Loucy (cell line): ENCODE measurements around the gene GRID1.

Experiments
- H2AFZ ChIP-seq: fragments of 200-600 bp; sonication (generic); 2 replicates; pipeline ENCODE4 v1.6.0; 2016; ENCODE audit warnings: antibody characterized with exemption, mild to moderate bottlenecking, low read length, moderate library complexity
- H3F3A ChIP-seq: fragments of 200-600 bp; 2 replicates; pipeline ENCODE4 v1.6.0; 2016; ENCODE audit warnings: antibody characterized with exemption, low read depth, mild to moderate bottlenecking
- H3K27me3 ChIP-seq: fragments of 200-600 bp; sonication (generic); 2 replicates; pipeline ENCODE4 v1.6.1; 2014; ENCODE audit warnings: low read length, mild to moderate bottlenecking; ENCODE audit not compliant: insufficient read depth, poor library complexity, severe bottlenecking
- H3K36me3 ChIP-seq: fragments of 200-600 bp; sonication (generic); 2 replicates; pipeline ENCODE4 v1.6.1; 2016; ENCODE audit warnings: low read length; ENCODE audit not compliant: insufficient read depth
- H3K4me1 ChIP-seq: fragments of 200-600 bp; sonication (generic); 2 replicates; pipeline ENCODE4 v1.5.1; 2014; ENCODE audit warnings: low read length, mild to moderate bottlenecking; ENCODE audit not compliant: insufficient read depth, poor library complexity, severe bottlenecking
- H3K4me2 ChIP-seq: fragments of 200-600 bp; sonication (generic); 2 replicates; pipeline ENCODE4 v1.6.0; 2014; ENCODE audit warnings: antibody characterized with exemption, low read length, low read depth, mild to moderate bottlenecking; ENCODE audit not compliant: poor library complexity, severe bottlenecking
- H3K4me3 ChIP-seq: fragments of 200-600 bp; sonication (generic); 2 replicates; pipeline ENCODE4 v1.5.1; 2014; ENCODE audit warnings: low read length, mild to moderate bottlenecking, mixed read lengths; ENCODE audit not compliant: poor library complexity, severe bottlenecking
- H3K79me2 ChIP-seq: fragments of 200-600 bp; sonication (generic); 2 replicates; pipeline ENCODE4 v1.6.1; 2014; ENCODE audit warnings: low read length; ENCODE audit not compliant: insufficient read depth
- H3K9ac ChIP-seq: fragments of 200-600 bp; sonication (generic); 2 replicates; pipeline ENCODE4 v1.6.0; 2014; ENCODE audit warnings: mild to moderate bottlenecking, low read depth, low read length, moderate library complexity; ENCODE audit not compliant: poor library complexity, severe bottlenecking
- H3K9me2 ChIP-seq: fragments of 200-600 bp; sonication (generic); replicated peaks from 2 replicates; pipeline ENCODE4 v1.6.1; 2016; ENCODE audit warnings: low read depth, low read length, mixed read lengths
- H3K9me3 ChIP-seq: fragments of 200-600 bp; sonication (generic); 2 replicates; pipeline ENCODE4 v1.6.1; 2014; ENCODE audit warnings: mild to moderate bottlenecking, antibody characterized with exemption, low read length, low read depth; ENCODE audit not compliant: insufficient read depth
- H4K20me1 ChIP-seq: fragments of 200-600 bp; sonication (generic); 2 replicates; pipeline ENCODE4 v1.6.0; 2014; ENCODE audit warnings: antibody characterized with exemption, low read length, mild to moderate bottlenecking; ENCODE audit not compliant: insufficient read depth, poor library complexity, severe bottlenecking
- CTCF ChIP-seq: fragments of 200-600 bp; sonication (generic); conservative IDR thresholded peaks from 2 replicates; pipeline ENCODE4 v1.5.1; 2014; ENCODE audit warnings: mild to moderate bottlenecking, antibody characterized with exemption, low read length
- EZH2phosphoT487 ChIP-seq: fragments of 200-600 bp; IDR thresholded peaks from 2 replicates; pipeline ENCODE4 v1.6.1; 2018; ENCODE audit warnings: antibody characterized with exemption, mild to moderate bottlenecking, moderate library complexity, borderline replicate concordance

GRID1 gene

GRCh38 chr10:86049442-86049841 is 317.2 kb downstream of the GRID1 start:
- H2AFZ ChIP-seq: no peak overlapping the region
- no peak for TF ChIP-seq EZH2phosphoT487
- TF ChIP-seq CTCF: no peak

GRCh38 chr10:86048973-86049372 is 317.6 kb downstream of the GRID1 start:
- Histone ChIP-seq H3K27me3 (no peaks in the 10 kb centered on the region), H2AFZ (no peak overlapping the region), H3K9ac (no peak overlapping the region), H4K20me1 (no peaks in the 10 kb centered on the region), H3K79me2 (no peaks in the 10 kb centered on the region), H3K4me3 (no peak overlapping the region), H3F3A (no peaks in the 10 kb centered on the region), H3K9me2 (no peaks in the 10 kb centered on the region), H3K4me1 (no peaks in the 10 kb centered on the region), H3K4me2 (no peak overlapping the region), H3K36me3 (no peaks in the 10 kb centered on the region), H3K9me3 (no peaks in the 10 kb centered on the region)
- no peak for TF ChIP-seq EZH2phosphoT487
- TF ChIP-seq CTCF: no peak

More at GRCh38 chr10:86049442-86049841, 317.2 kb downstream of the GRID1 start:
- Histone ChIP-seq H3K9me3 (no peaks in the 10 kb centered on the region), H3K4me2 (no peak overlapping the region), H3K9ac (no peak overlapping the region), H3K9me2 (no peaks in the 10 kb centered on the region), H3K36me3 (no peaks in the 10 kb centered on the region), H3K79me2 (no peaks in the 10 kb centered on the region), H4K20me1 (no peaks in the 10 kb centered on the region), H3K4me1 (no peaks in the 10 kb centered on the region), H3K4me3 (no peak overlapping the region), H3K27me3 (no peaks in the 10 kb centered on the region), H3F3A (no peaks in the 10 kb centered on the region)

- H3K36me3 ChIP-seq: no peaks in the 10 kb centered on the region
- H3F3A ChIP-seq: no peaks in the 10 kb centered on the region
- H3K79me2 ChIP-seq: no peaks in the 10 kb centered on the region
- H3K9me2 ChIP-seq: no peaks in the 10 kb centered on the region
- H2AFZ ChIP-seq: no peak overlapping the region
- H3K9me3 ChIP-seq: no peaks in the 10 kb centered on the region
- no peak overlapping the region for H3K4me3 ChIP-seq
- H3K4me1 ChIP-seq: no peaks in the 10 kb centered on the region
- no peak overlapping the region for H3K4me2 ChIP-seq
- H3K27me3 ChIP-seq: no peaks in the 10 kb centered on the region
- no peak overlapping the region for H3K9ac ChIP-seq
- H4K20me1 ChIP-seq: no peaks in the 10 kb centered on the region
- TF ChIP-seq CTCF: no peak
- TF ChIP-seq EZH2phosphoT487: no peak
Measured at GRCh38 chr10:86048571-86048970, 318.0 kb downstream of the GRID1 start.
